ENCODE results near the gene FAM228A. TPM values are rescaled to one million over a fixed set of nuclear protein-coding genes. Genes with fewer than 3 reads are reported as not detected.

The FAM228A gene
- total RNA-seq, 6 donors from 2014 or later: 0.17 to 3.1 (median 1.6) TPM

DNA sequence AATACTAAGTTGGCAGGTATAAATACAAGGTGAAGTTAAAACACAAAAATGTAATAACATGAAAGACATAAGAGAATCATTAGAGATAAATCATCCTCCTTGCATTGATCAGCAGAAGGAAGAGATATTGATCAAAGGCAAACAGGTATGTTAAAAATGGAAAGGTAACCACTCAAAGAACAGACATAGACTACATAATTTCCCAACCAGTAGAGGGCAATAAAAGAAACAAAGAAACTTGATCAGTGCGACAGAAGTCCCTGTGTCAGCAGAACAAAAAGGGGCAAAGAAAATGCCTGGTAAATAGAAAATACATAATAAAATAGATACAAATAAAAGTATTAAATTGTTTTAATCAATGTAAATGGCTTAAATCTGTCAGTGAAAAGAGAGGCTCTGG is 53.6 kb downstream of the FAM228A start:
- Histone ChIP-seq H3K9me3 (no peaks in the 10 kb centered on the region), H3K4me3 (no peak overlapping the region), H3K36me3 (peaks cover 0 to 19% (median 7%) of the 10 kb centered on the region in 4 donors), H3K27ac (no peak overlapping the region), H3K4me1 (peaks cover 0 to 6% (median 1%) of the 10 kb centered on the region in 4 donors), H3K27me3 (no peaks in the 10 kb centered on the region)
- TF ChIP-seq POLR2A (IDR thresholded peaks at IDR 0.05): no peak
- TF ChIP-seq, protein P1, sequence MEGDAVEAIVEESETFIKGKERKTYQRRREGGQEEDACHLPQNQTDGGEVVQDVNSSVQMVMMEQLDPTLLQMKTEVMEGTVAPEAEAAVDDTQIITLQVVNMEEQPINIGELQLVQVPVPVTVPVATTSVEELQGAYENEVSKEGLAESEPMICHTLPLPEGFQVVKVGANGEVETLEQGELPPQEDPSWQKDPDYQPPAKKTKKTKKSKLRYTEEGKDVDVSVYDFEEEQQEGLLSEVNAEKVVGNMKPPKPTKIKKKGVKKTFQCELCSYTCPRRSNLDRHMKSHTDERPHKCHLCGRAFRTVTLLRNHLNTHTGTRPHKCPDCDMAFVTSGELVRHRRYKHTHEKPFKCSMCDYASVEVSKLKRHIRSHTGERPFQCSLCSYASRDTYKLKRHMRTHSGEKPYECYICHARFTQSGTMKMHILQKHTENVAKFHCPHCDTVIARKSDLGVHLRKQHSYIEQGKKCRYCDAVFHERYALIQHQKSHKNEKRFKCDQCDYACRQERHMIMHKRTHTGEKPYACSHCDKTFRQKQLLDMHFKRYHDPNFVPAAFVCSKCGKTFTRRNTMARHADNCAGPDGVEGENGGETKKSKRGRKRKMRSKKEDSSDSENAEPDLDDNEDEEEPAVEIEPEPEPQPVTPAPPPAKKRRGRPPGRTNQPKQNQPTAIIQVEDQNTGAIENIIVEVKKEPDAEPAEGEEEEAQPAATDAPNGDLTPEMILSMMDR (IDR thresholded peaks at IDR 0.05): peak in 5 of 6 experiments; percentile 12 to 44 (median 24)
- WGBS, 2 donors: 42 to 63% methylated on average over 1 of the region's 1 CpG
- ATAC-seq (ENCODE audit: low FRiP score in 2 of 2) (no peak), DNase-seq (no peak)

DNA sequence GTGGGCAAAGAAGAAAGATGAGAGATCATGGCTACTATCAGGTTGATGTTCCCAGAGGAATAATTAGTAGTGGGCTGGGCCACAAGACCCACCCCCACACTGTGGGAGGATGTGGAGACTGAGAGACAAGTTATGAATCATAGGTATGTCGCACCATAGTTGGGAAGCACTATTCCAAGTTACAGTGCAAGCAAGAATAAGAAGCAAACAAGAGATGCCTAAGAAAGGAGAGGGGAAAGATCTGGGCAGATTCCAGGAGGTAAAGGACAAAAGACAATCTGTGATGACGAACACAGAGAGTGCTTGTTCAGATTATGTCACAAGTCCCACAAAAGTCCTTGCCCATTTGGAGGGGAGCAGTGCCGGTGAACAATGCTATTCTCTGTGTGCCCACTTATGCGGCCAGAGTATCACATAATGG is 56.6 kb downstream of the FAM228A start:
- H3K4me3 ChIP-seq: no peak overlapping the region
- H3K4me1 ChIP-seq: peaks cover 0 to 6% (median 1%) of the 10 kb centered on the region in 4 donors
- no peaks in the 10 kb centered on the region for H3K27me3 ChIP-seq
- no peak for DNase-seq
- 75 to 83% methylated on average over 4 of the region's 4 CpGs for WGBS, 2 donors
- H3K27ac ChIP-seq: no peak overlapping the region
- TF ChIP-seq EP300 (IDR thresholded peaks at IDR 0.05): no peak
- no peak for TF ChIP-seq POLR2A (IDR thresholded peaks at IDR 0.05)
- TF ChIP-seq, protein P1 (IDR thresholded peaks at IDR 0.05): no peak
- no peak for TF ChIP-seq POLR2AphosphoS5 (IDR thresholded peaks at IDR 0.05)
- H3K9me3 ChIP-seq: no peaks in the 10 kb centered on the region
- H3K36me3 ChIP-seq: peaks cover 0 to 8% (median 0%) of the 10 kb centered on the region in 4 donors
- ATAC-seq (ENCODE audit: low FRiP score in 2 of 2): no peak

GRCh38 chr2:24233321-24233720 is 58.5 kb downstream of the FAM228A start:
- no peaks in the 10 kb centered on the region for H3K27me3 ChIP-seq
- H3K36me3 ChIP-seq: peaks cover 0 to 6% (median 0%) of the 10 kb centered on the region in 4 donors
- no peak for TF ChIP-seq POLR2AphosphoS5 (IDR thresholded peaks at IDR 0.05)
- TF ChIP-seq EP300 (IDR thresholded peaks at IDR 0.05): no peak
- TF ChIP-seq POLR2A (IDR thresholded peaks at IDR 0.05): no peak
- TF ChIP-seq, protein P1 (IDR thresholded peaks at IDR 0.05): no peak
- H3K27ac ChIP-seq: no peak overlapping the region
- H3K4me3 ChIP-seq: no peak overlapping the region
- H3K4me1 ChIP-seq: peaks cover 0 to 8% (median 4%) of the 10 kb centered on the region in 4 donors
- no peak for DNase-seq
- no peak for ATAC-seq (ENCODE audit: low FRiP score in 2 of 2)
- H3K9me3 ChIP-seq: no peaks in the 10 kb centered on the region
- WGBS, 2 donors: 94 to 100% methylated on average over 2 of the region's 2 CpGs

DNA sequence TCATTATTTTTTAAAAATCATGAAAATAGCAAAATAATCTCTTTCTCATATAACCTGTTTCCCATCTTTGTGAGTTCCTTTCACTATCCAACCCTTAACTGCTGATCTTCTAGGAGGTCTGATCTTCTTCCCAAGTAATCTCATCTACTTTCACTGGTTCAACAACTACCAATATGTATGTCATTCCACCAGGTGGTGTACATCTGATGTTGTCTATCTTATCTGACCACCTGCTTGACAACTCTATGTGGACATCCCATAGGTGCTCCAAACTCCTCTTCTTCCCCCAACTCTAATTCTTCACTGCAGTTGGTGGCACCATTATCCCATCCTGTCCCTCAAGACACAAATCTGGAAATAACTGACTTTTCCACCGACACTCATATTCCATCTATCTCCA is 62.5 kb downstream of the FAM228A start:
- ATAC-seq (ENCODE audit: low FRiP score in 2 of 2) (no peak), DNase-seq (no peak)
- peaks cover 0 to 19% (median 0%) of the 10 kb centered on the region in 4 donors for H3K36me3 ChIP-seq
- TF ChIP-seq POLR2AphosphoS5 (IDR thresholded peaks at IDR 0.05) (no peak), EP300 (IDR thresholded peaks at IDR 0.05) (no peak), POLR2A (IDR thresholded peaks at IDR 0.05) (no peak)
- TF ChIP-seq, protein P1 (IDR thresholded peaks at IDR 0.05): no peak
- peaks cover 0 to 13% (median 2%) of the 10 kb centered on the region in 4 donors for H3K4me1 ChIP-seq
- 90 to 100% methylated on average over 1 of the region's 1 CpG for WGBS, 2 donors
- no peak overlapping the region for H3K27ac ChIP-seq
- no peak overlapping the region for H3K4me3 ChIP-seq
- H3K9me3 ChIP-seq: no peaks in the 10 kb centered on the region
- no peaks in the 10 kb centered on the region for H3K27me3 ChIP-seq

DNA sequence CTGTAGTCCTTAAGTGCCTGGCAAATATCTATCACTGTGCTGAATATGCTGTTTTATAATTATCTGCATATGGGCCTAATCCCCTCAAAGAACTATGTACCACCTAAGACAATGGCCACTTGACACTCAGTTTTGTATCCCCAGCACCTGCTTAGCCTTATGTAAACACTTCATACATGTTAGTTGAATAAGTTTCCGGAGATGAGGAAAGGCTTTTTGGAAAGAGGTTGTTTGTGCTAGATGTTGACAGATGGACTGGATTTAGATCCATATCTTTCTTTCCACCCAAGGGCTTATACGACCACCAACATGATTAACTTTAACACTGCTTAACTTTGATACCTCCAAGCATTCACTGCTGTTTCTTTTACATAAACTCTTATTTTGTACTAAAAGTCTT is 63.3 kb downstream of the FAM228A start:
- Histone ChIP-seq H3K27me3 (no peaks in the 10 kb centered on the region), H3K36me3 (peaks cover 0 to 27% (median under 1%) of the 10 kb centered on the region in 4 donors), H3K9me3 (no peaks in the 10 kb centered on the region), H3K4me3 (no peak overlapping the region), H3K4me1 (peaks cover 0 to 13% (median 2%) of the 10 kb centered on the region in 4 donors), H3K27ac (no peak overlapping the region)
- DNase-seq: no peak
- no peak for TF ChIP-seq POLR2A (IDR thresholded peaks at IDR 0.05)
- no peak for TF ChIP-seq EP300 (IDR thresholded peaks at IDR 0.05)
- TF ChIP-seq POLR2AphosphoS5 (IDR thresholded peaks at IDR 0.05): no peak
- TF ChIP-seq, protein P1 (IDR thresholded peaks at IDR 0.05): no peak
- 47 to 61% methylated on average over 2 of the region's 2 CpGs for WGBS, 2 donors
- ATAC-seq (ENCODE audit: low FRiP score in 2 of 2): no peak
